ELR (cell line): ENCODE data around the gene CHKB.
A peak's percentile ranks its signal among the peaks of the same experiment; 100 is the strongest.

Experiments used
- DNase-seq: peaks from one replicate; pipeline ENCODE4 v3.0.0-alpha.2; 2015; ENCODE audit warnings: low read depth

The CHKB gene

GRCh38 chr22:50599816-50600455 is 17.3 kb upstream of the CHKB start:
- DNase-seq: peak; percentile 43

- DNase-seq: no peak
Observed at GRCh38 chr22:50597097-50597496, 14.4 kb upstream of the CHKB start.

- DNase-seq: no peak
Observed at GRCh38 chr22:50595189-50595588, 12.5 kb upstream of the CHKB start.

- DNase-seq: no peak
Observed at GRCh38 chr22:50587407-50587806, 4.8 kb upstream of the CHKB start.

- no peak for DNase-seq
Observed at GRCh38 chr22:50586416-50586815, 3.8 kb upstream of the CHKB start.

- no peak for DNase-seq
Observed at GRCh38 chr22:50585781-50586180, 3.1 kb upstream of the CHKB start.

- no peak for DNase-seq
Observed at GRCh38 chr22:50585238-50585637, 2.6 kb upstream of the CHKB start.

GRCh38 chr22:50584106-50585096 is 1.8 kb upstream of the CHKB start:
- DNase-seq: no peak

GRCh38 chr22:50583294-50583861 is 729 bp upstream of the CHKB start:
- DNase-seq: no peak

GRCh38 chr22:50581950-50582492 is 628 bp downstream of the CHKB start:
- peak; percentile 29 for DNase-seq

GRCh38 chr22:50581031-50581949 is 1.4 kb downstream of the CHKB start:
- DNase-seq: no peak

- no peak for DNase-seq
Observed at GRCh38 chr22:50579752-50580151, 2.9 kb downstream of the CHKB start.

GRCh38 chr22:50578776-50579310 is 3.8 kb downstream of the CHKB start:
- DNase-seq: no peak

- no peak for DNase-seq
Observed at GRCh38 chr22:50577987-50578775, 4.5 kb downstream of the CHKB start, which contains the start of gene CPT1B. CPT1B (minus strand) TSS chr22:50578427; CDS start chr22:50577915, 512 bp downstream.

- DNase-seq: no peak
Observed at GRCh38 chr22:50577697-50577986, 5.0 kb downstream of the CHKB start.

GRCh38 chr22:50576806-50577696 is 5.6 kb downstream of the CHKB start:
- DNase-seq: no peak

GRCh38 chr22:50576070-50576469 is 6.6 kb downstream of the CHKB start:
- peak; percentile 75 for DNase-seq

- no peak for DNase-seq
Observed at GRCh38 chr22:50575426-50575941, 7.2 kb downstream of the CHKB start.

GRCh38 chr22:50574383-50574755 is 8.3 kb downstream of the CHKB start:
- no peak for DNase-seq
